ENCODE measurements around the gene CYTIP. TPM values are rescaled to one million over a fixed set of nuclear protein-coding genes. Genes with fewer than 3 reads are reported as not detected.

Gene CYTIP
- total and polyA plus RNA-seq, 7 donors: 2.5 to 36.4 (median 4.3) TPM

GRCh38 chr2:157442636-157443035 lies 1.3 kb downstream of the CYTIP start:
- TF ChIP-seq, protein P1, sequence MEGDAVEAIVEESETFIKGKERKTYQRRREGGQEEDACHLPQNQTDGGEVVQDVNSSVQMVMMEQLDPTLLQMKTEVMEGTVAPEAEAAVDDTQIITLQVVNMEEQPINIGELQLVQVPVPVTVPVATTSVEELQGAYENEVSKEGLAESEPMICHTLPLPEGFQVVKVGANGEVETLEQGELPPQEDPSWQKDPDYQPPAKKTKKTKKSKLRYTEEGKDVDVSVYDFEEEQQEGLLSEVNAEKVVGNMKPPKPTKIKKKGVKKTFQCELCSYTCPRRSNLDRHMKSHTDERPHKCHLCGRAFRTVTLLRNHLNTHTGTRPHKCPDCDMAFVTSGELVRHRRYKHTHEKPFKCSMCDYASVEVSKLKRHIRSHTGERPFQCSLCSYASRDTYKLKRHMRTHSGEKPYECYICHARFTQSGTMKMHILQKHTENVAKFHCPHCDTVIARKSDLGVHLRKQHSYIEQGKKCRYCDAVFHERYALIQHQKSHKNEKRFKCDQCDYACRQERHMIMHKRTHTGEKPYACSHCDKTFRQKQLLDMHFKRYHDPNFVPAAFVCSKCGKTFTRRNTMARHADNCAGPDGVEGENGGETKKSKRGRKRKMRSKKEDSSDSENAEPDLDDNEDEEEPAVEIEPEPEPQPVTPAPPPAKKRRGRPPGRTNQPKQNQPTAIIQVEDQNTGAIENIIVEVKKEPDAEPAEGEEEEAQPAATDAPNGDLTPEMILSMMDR (IDR thresholded peaks at IDR 0.05): no peak
- TF ChIP-seq POLR2A (IDR thresholded peaks at IDR 0.05) (no peak), POLR2AphosphoS5 (IDR thresholded peaks at IDR 0.05) (no peak), EP300 (IDR thresholded peaks at IDR 0.05) (no peak)
- intact Hi-C loops (cut with DNase I): no loop called here
- no peaks in the 10 kb centered on the region for H3K27me3 ChIP-seq
- H3K36me3 ChIP-seq: no peaks in the 10 kb centered on the region
- H3K4me1 ChIP-seq: no peaks in the 10 kb centered on the region
- H3K27ac ChIP-seq: peak overlapping the region in 2 of 4 donors; percentile 25 to 51
- H3K9me3 ChIP-seq: no peaks in the 10 kb centered on the region
- no peak for DNase-seq
- peak overlapping the region in 2 of 4 donors; percentile 8 to 30 for H3K4me3 ChIP-seq
- 50 to 76% methylated on average over 5 of the region's 5 CpGs for WGBS, 2 donors

- intact Hi-C loops (cut with DNase I): no loop called here
- H3K36me3 ChIP-seq: no peaks in the 10 kb centered on the region
- TF ChIP-seq, protein P1 (IDR thresholded peaks at IDR 0.05): no peak
- TF ChIP-seq POLR2AphosphoS5 (IDR thresholded peaks at IDR 0.05): no peak
- TF ChIP-seq POLR2A (IDR thresholded peaks at IDR 0.05): no peak
- TF ChIP-seq EP300 (IDR thresholded peaks at IDR 0.05): no peak
- H3K4me3 ChIP-seq: peak overlapping the region in 2 of 4 donors; percentile 8 to 30
- no peaks in the 10 kb centered on the region for H3K4me1 ChIP-seq
- no peaks in the 10 kb centered on the region for H3K9me3 ChIP-seq
- DNase-seq: no peak
- H3K27ac ChIP-seq: peak overlapping the region in 2 of 4 donors; percentile 25 to 45
- WGBS, 2 donors: 45 to 77% methylated on average over 2 of the region's 2 CpGs
- no peaks in the 10 kb centered on the region for H3K27me3 ChIP-seq
Measured at GRCh38 chr2:157442191-157442590, 1.7 kb downstream of the CYTIP start.

- TF ChIP-seq, protein P1 (IDR thresholded peaks at IDR 0.05): no peak
- TF ChIP-seq EP300 (IDR thresholded peaks at IDR 0.05) (no peak), POLR2AphosphoS5 (IDR thresholded peaks at IDR 0.05) (no peak), POLR2A (IDR thresholded peaks at IDR 0.05) (no peak)
- Histone ChIP-seq H3K27ac (peak overlapping the region in 1 of 4 donors; percentile 45), H3K4me3 (peak overlapping the region in 1 of 4 donors; percentile 30), H3K36me3 (no peaks in the 10 kb centered on the region), H3K4me1 (no peaks in the 10 kb centered on the region), H3K27me3 (no peaks in the 10 kb centered on the region), H3K9me3 (no peaks in the 10 kb centered on the region)
- intact Hi-C loops (cut with DNase I): no loop called here
- 25 to 33% methylated on average over 2 of the region's 2 CpGs for WGBS, 2 donors
- no peak for DNase-seq
Measured at GRCh38 chr2:157441072-157441454, 2.8 kb downstream of the CYTIP start.

- no peaks in the 10 kb centered on the region for H3K27me3 ChIP-seq
- H3K9me3 ChIP-seq: no peaks in the 10 kb centered on the region
- DNase-seq: no peak
- H3K4me1 ChIP-seq: no peaks in the 10 kb centered on the region
- WGBS, 2 donors: 14 to 38% methylated on average over 5 of the region's 5 CpGs
- no peak overlapping the region for H3K27ac ChIP-seq
- intact Hi-C loops (cut with DNase I): no loop called here
- no peaks in the 10 kb centered on the region for H3K36me3 ChIP-seq
- TF ChIP-seq POLR2A (IDR thresholded peaks at IDR 0.05) (no peak), EP300 (IDR thresholded peaks at IDR 0.05) (no peak), POLR2AphosphoS5 (IDR thresholded peaks at IDR 0.05) (no peak)
- TF ChIP-seq, protein P1 (IDR thresholded peaks at IDR 0.05): no peak
- peak overlapping the region in 1 of 4 donors; percentile 30 for H3K4me3 ChIP-seq
Measured at GRCh38 chr2:157440404-157441071, 3.4 kb downstream of the CYTIP start.

GRCh38 chr2:157439824-157440186 lies 4.1 kb downstream of the CYTIP start:
- Histone ChIP-seq H3K36me3 (no peaks in the 10 kb centered on the region), H3K4me1 (no peaks in the 10 kb centered on the region), H3K9me3 (no peaks in the 10 kb centered on the region), H3K27me3 (no peaks in the 10 kb centered on the region), H3K27ac (no peak overlapping the region), H3K4me3 (no peak overlapping the region)
- DNase-seq: no peak
- TF ChIP-seq EP300 (IDR thresholded peaks at IDR 0.05) (no peak), POLR2A (IDR thresholded peaks at IDR 0.05) (no peak), POLR2AphosphoS5 (IDR thresholded peaks at IDR 0.05) (no peak)
- TF ChIP-seq, protein P1 (IDR thresholded peaks at IDR 0.05): no peak
- intact Hi-C loops (cut with DNase I): no loop called here
- 6 to 21% methylated on average over 1 of the region's 1 CpG for WGBS, 2 donors

Data from sigmoid colon (tissue), 7 donors.